ENCODE measurements around the gene SNX10. TPM values are rescaled to one million over a fixed set of nuclear protein-coding genes. Genes with fewer than 3 reads are reported as not detected.

The SNX10 gene
- total and polyA plus RNA-seq, 7 donors: 1.7 to 8.2 (median 4.9) TPM

GRCh38 chr7:26363465-26363864, 71.8 kb downstream of the SNX10 start:
- intact Hi-C loops (cut with DNase I): loop anchor here (5.0 kb wide), 1 partner anchor 286 kb away; no protein-coding TSS in a partner anchor
- WGBS, 2 donors: 28 to 75% methylated on average over 7 of the region's 7 CpGs
- no peak for DNase-seq

GRCh38 chr7:26365077-26365900, 73.6 kb downstream of the SNX10 start:
- TF ChIP-seq CTCF (IDR thresholded peaks at IDR 0.05) (peak; percentile 62 to 79 (median 69)), POLR2AphosphoS5 (IDR thresholded peaks at IDR 0.05) (no peak)
- Histone ChIP-seq H3K4me3 (no peak overlapping the region), H3K27ac (no peak overlapping the region), H3K4me1 (peaks cover 0 to 8% (median 0%) of the 10 kb centered on the region in 4 donors), H3K36me3 (no peaks in the 10 kb centered on the region), H3K9me3 (no peaks in the 10 kb centered on the region), H3K27me3 (peaks cover 5 to 47% (median 14%) of the 10 kb centered on the region in 3 donors)
- 28 to 46% methylated on average over 13 of the region's 13 CpGs for WGBS, 2 donors
- DNase-seq: no peak
- intact Hi-C loops (cut with DNase I): loop anchor here (1.0 to 5.0 kb wide), 4 partner anchors 166 to 482 kb away; no protein-coding TSS in a partner anchor

More at GRCh38 chr7:26363465-26363864, 71.8 kb downstream of the SNX10 start:
- H3K27me3 ChIP-seq: peaks cover 0 to 30% (median 11%) of the 10 kb centered on the region in 3 donors
- no peaks in the 10 kb centered on the region for H3K36me3 ChIP-seq
- H3K4me1 ChIP-seq: peaks cover 0 to 8% (median 0%) of the 10 kb centered on the region in 4 donors
- no peak overlapping the region for H3K4me3 ChIP-seq
- H3K9me3 ChIP-seq: no peaks in the 10 kb centered on the region
- TF ChIP-seq CTCF (IDR thresholded peaks at IDR 0.05) (no peak), EP300 (IDR thresholded peaks at IDR 0.05) (no peak), POLR2A (IDR thresholded peaks at IDR 0.05) (no peak), POLR2AphosphoS5 (IDR thresholded peaks at IDR 0.05) (no peak)
- no peak overlapping the region for H3K27ac ChIP-seq

GRCh38 chr7:26365901-26366275, 74.2 kb downstream of the SNX10 start:
- no peak for DNase-seq
- Histone ChIP-seq H3K27me3 (peaks cover 8 to 53% (median 20%) of the 10 kb centered on the region in 3 donors), H3K4me1 (peaks cover 0 to 8% (median 0%) of the 10 kb centered on the region in 4 donors), H3K4me3 (no peak overlapping the region), H3K27ac (no peak overlapping the region), H3K9me3 (no peaks in the 10 kb centered on the region), H3K36me3 (no peaks in the 10 kb centered on the region)
- intact Hi-C loops (cut with DNase I): loop anchor here (1.0 to 5.0 kb wide), 4 partner anchors 167 to 481 kb away; no protein-coding TSS in a partner anchor
- no peak for TF ChIP-seq POLR2A (IDR thresholded peaks at IDR 0.05)
- no peak for TF ChIP-seq POLR2AphosphoS5 (IDR thresholded peaks at IDR 0.05)
- TF ChIP-seq EP300 (IDR thresholded peaks at IDR 0.05): no peak
- TF ChIP-seq CTCF (IDR thresholded peaks at IDR 0.05): no peak

GRCh38 chr7:26367219-26367711, 75.6 kb downstream of the SNX10 start:
- peaks cover 8 to 66% (median 31%) of the 10 kb centered on the region in 3 donors for H3K27me3 ChIP-seq
- no peak for TF ChIP-seq POLR2A (IDR thresholded peaks at IDR 0.05)
- TF ChIP-seq POLR2AphosphoS5 (IDR thresholded peaks at IDR 0.05): no peak
- no peak for TF ChIP-seq EP300 (IDR thresholded peaks at IDR 0.05)
- no peak for TF ChIP-seq CTCF (IDR thresholded peaks at IDR 0.05)
- no peaks in the 10 kb centered on the region for H3K9me3 ChIP-seq
- DNase-seq: no peak
- no peak overlapping the region for H3K4me3 ChIP-seq
- H3K36me3 ChIP-seq: no peaks in the 10 kb centered on the region
- no peak overlapping the region for H3K27ac ChIP-seq
- 69 to 81% methylated on average over 6 of the region's 6 CpGs for WGBS, 2 donors
- peaks cover 0 to 8% (median 0%) of the 10 kb centered on the region in 4 donors for H3K4me1 ChIP-seq
- intact Hi-C loops (cut with DNase I): loop anchor here (5.0 kb wide), 1 partner anchor 480 kb away; no protein-coding TSS in a partner anchor
